Right ventricle myocardium superior (tissue), 1 donor: ENCODE measurements around the gene ZPBP2. TPM values are rescaled to one million over a fixed set of nuclear protein-coding genes. Genes with fewer than 3 reads are reported as not detected.
"Not testable (repeated sequence)": the region's sequence is repeated elsewhere in the genome, so short reads cannot be mapped to it uniquely, and the experiment has no call there.

Experiments
- ATAC-seq: fragments of 200-7000 bp; cut with Tn5 transposase; one replicate; pipeline ENCODE4 v1.9.1; 2020; ENCODE audit warnings: mild to moderate bottlenecking; ENCODE audit not compliant: poor library complexity
- DNase-seq: peaks from one replicate; pipeline ENCODE4 v3.0.0-alpha.2; 2020
- intact Hi-C: fragments of 100-400 bp; cut with DNase I; formaldehyde crosslinking; loops from one replicate; pipeline ENCODE4 v1.11.2; 2022
- total RNA-seq: library from RNA; stranded (reverse); fragmentation: NEBNext Ultra II Directional; extraction: Animal tissue kit (Norgen Biotek cat#: 25700); gene quantifications from one replicate; pipeline ENCODE4 v1.2.1, GENCODE V29; 2021
- donor health status: DM: no; HTN: yes; CAD: no; lungs with severe emphysema.

ZPBP2 gene
- total RNA-seq, 1 donor from 2014 or later, result not detected

DNA sequence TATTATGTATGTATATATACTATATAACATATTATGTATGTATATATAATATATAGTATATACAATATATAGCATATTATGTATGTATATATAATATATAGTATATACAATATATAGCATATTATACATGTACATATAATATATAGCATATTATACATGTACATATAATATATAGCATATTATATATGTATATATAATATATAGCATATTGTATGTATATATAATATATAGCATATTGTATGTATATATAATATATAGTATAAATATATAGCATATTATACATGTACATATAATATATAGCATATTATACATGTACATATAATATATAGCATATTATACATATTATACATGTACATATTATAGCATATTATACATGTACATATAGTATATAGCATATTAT lies 17.8 kb upstream of the ZPBP2 start:
- DNase-seq, result not testable (repeated sequence)

DNA sequence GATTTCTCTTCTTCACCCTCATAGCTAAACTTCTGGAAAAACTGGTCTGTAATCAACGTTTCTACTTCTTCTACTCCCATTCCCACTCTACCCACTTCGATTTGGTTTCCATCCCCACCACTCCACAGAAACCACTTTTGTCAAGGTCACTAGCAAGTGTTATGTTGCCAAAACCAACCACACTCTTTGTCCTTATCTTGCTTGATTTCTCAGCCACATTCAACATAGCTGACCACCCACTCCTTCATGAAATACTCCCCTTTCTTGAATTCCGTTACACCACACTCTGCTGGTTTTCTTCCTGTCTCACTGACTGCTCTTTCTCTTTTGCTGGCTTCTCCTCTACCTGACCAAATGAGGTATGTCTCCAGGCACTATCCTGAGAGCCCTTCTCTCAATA lies 15.8 kb upstream of the ZPBP2 start:
- ATAC-seq, result no peak
- DNase-seq, result no peak
- intact Hi-C loops, result no loop called here

More for the DNA sequence above, 17.8 kb upstream of the ZPBP2 start:
- ATAC-seq, intact Hi-C loops: not testable (repeated sequence)

DNA sequence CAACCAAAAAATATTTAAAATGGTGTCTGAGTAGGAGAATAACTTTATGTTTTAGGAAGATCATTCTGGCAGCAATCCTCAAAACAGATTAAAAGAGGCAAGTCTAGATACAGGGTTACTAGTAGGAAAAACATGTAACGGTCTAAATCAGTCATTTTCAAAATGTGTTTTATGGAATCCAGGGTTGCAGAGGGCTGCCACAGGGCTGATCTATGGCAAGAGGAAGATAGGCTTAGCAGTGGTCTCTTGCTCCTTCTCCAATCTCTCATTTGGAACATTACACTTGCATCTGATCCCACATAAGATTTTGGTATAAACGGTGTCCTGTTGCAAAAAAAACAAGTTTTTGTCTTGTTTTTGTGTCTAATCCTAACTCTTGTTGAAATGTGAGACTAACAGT lies 13.1 kb upstream of the ZPBP2 start:
- DNase-seq (no peak), ATAC-seq (no peak)
- intact Hi-C loops, result no loop called here

DNA sequence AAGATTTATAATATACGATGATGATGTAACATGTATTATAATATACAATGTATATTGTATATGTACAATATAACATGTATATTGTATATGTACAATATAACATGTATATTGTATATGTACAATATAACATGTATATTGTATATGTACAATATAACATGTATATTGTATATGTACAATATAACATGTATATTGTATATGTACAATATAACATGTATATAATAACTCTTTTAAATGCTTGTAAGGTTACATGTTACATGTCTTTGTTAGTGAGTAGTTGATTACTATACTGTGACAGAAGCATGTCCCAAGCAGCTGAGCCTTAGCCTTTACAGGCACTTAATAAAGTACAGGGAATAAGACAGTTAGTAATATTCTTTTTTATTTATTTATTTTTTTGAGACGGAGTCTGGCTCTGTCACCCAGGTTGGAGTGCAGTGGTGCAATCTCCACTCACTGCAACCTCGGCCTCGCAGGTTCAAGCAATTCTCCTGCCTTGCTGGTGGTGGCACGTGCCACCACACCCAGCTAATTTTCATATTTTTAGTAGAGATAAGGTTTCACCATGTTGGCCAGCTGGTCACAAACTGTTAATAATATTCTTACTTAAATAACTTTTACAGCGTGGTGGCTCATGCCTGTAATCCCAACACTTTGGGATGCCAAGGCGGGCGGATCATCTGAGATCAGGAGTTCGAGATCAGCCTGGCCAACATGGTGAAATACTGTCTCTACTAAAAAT lies 11.9 kb upstream of the ZPBP2 start:
- DNase-seq, intact Hi-C loops, ATAC-seq: not testable (repeated sequence)

DNA sequence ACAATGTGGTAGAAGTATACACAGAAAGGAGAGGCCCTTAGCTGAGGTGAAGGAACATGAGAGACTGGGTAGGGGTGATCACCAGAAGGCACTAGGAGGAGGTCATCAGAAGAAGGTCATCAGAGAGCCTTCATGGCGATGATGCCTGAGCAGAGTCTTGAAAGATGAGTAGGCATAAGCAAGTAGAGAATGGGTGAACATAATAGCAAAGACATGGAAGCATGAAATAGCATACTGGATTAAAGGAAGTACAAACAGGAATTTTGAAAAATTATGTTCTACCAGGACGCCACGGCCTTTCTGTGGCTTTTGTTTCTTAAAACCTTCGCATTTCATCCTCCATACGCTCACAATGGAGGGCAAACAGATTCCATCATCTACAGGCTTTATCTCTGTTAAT lies 6.8 kb upstream of the ZPBP2 start:
- no peak for ATAC-seq
- intact Hi-C loops, result no loop called here
- no peak for DNase-seq

DNA sequence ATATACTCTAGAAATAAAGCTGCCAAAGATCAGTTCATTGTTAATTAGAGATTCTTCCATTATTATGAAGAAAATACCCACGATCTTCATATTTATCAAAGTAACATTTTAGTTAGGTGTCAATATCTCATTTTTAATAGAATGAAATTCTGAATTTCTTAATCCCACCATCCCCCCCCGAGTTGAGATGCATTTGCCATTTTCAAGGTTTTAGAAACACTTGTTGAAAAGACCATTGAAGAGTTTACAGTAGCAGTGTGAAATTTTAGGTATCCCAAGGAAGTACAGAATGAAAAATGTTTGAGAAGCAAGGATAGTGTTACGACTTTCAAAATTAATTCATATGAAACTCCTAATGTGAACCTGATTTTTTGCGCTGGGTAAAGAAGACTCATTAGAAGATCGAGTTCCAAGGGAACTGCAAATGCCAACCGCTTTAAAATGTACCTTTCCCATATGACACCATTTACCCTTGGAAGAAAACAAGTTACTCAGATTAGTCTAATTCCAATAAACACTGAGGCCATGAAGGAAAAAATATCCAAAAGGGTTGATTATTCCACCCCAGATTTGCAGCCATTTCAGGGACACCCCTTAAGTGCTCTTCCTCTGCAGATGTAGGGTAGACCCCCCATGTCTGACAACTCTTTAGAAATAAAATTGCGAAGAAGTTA lies 4.6 kb upstream of the ZPBP2 start:
- ATAC-seq (no peak), DNase-seq (no peak)
- intact Hi-C loops, result no loop called here

DNA sequence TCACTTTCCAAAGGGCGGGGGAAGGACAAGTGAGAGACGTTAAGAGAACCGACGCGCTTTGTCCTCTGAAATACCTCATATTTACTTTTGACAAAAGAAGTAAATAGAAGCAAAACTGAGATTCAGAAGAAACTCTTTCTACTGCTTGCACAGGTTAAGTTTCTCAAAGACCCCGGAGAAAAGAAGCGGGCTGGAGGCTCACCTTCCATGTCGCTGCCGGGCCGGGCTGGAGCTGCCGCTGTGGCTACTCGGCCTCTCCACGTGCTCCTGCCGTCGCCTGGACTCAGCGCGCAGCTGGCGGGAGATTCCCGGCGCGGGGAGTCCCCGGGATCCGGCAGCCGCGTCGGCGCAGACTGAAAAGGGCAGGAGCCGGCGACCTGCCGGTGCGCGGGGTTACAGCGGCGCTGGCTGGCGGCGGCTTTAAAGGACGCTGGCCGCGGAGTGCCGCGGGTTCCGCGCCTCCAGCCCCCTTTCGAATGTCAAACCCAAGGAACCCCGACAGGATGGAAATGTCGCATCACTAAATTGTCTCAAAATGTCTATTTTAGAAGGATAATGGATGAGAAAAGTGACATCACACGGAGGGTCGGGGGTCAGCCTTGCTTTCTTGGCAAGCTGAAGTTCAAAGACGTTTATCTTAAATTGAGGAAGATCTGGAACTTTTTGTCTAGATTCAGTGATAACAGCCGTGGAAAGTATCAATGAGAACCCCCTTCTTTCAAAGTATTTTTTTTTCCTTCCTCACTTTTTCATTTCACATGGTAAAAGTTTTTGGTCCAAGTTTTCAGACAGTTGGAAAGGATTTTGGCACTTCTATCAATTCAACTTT lies 3.9 kb upstream of the ZPBP2 start, which contains the start of gene IKZF3:
IKZF3 (minus strand) TSS at position 395 of the 829 bp plus-strand sequence; CDS start at position 209, 186 bp downstream.
- ATAC-seq (peak; percentile 93), DNase-seq (peak; percentile 62)
- intact Hi-C loops, result no loop called here

DNA sequence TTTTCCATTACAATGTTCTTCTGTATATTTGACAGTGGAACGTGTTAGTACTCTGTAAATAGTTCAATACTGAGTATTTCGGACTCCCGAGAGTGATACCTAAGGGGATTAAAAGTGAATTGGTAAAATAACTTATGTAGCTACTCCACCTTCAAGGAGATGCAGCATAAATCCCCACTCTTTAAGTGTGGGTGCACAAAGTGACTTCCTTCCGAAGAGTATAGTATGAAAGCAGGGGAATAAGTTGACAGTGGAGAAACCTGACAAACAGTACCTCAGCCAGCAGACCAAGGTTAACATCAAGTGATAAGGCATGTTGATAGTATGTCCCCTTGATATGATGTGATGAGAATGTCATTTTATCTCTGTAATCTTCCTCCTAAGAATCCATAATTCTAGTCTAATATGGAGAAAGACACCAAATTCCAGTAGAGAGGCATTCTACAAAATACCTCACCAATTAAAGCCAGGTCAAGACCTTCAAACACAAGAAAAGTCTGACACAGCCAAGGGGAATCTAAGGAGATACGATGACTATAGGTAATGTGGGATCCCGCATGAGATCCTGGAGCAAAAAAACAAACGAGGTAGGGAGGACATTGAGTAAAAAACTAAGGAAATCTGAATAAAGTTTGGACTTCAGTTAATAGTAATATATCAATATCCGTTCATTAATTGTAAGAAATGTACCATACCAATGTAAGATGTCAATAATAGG lies 1.8 kb upstream of the ZPBP2 start:
- ATAC-seq, result no peak
- intact Hi-C loops, result no loop called here

DNA sequence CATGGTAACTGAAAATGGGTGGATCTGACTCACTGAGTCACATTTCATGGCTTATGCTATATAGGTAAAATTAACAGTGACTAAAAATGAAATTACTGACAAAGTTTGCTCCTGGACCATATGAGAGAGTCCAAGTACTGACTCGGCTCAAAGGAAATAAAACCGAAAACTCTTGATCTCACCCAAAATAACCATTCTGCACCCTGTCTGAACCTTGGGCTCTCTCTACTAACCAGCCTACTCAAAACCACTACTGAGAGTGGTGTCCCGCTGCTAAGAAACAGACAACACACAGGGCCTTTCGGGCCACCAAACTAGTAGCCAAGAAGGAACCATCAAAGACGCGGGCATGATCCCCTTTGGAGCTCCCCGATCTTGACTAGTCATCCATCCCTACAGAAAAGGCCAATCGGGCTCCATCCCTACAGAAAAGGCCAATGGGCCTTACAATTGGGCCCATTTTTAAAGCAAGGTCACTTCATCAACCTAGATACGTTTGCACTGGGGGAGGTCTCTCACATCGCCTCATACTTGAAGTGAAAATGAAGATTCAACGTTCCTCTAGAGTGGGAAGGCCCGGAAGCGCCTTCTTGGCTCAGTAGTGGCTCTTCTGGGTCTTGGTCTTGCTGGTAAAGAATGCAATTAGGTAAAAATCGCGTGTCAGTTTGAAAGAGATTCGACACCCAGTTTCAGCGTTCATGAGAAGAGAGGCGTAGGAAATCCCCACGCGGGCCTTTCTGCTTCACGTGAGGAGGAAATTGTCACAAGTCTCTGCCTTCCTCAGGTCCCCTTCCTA lies 720 bp upstream of the ZPBP2 start:
- ATAC-seq (no peak), DNase-seq (no peak)
- intact Hi-C loops, result no loop called here

More for the DNA sequence above, 1.8 kb upstream of the ZPBP2 start:
- DNase-seq, result no peak

DNA sequence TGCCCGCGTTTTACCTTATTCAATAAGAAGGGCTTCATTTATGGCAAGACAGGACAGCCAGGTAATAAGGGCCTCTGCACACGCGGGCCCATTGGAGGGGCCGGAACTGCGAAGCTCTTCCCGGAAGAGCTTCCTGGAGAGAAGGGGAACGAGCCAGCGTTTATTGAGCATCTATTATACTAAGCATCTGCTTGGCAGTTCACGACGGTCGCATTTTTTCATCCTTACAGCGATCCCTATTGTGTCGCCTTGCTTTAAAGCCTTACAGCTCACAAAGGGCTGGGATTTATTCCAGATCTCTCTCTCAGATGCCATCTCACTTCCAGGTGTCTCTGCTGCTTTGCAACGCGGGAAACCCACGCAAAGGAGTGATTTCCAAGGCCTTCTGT lies 546 bp downstream of the ZPBP2 start:
- intact Hi-C loops, result no loop called here
- DNase-seq, result no peak
- ATAC-seq, result no peak

DNA sequence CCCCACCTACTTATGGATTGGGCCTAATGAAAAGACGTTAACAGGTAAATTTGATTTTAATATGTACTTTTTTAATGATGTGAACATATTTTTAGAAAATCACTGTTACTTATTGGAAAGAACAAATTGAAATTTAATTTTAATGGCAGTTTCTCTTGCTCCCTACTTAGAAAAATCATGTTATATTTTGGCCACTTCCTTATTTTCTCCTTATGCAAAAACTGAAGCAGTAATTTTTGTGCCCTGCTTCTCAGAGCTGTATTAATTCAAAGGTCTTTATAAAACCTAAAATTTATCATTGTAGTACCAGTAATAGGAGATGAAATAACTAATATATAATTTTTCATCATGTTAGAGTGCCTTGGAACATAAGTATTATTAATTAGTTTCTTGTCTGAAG lies 2.8 kb downstream of the ZPBP2 start:
- ATAC-seq, result no peak
- intact Hi-C loops, result no loop called here
- no peak for DNase-seq

DNA sequence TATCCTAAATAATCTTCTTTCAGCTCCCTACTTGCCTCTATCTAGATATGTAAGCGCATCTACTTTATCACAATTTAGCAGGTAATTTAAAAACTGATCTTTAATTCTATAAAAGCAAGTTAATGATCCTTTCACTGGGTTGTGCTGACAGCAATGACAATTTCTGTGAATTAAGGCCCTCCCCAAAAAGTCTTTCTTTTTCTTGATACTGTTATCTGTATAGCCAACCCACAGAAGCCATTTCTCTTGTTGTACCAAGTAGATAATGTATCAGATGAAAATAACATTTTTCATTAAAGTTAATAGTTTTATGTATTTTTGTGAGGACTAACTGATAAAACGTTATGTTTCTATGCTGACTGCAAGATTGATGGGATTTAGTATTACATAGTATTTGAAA lies 3.8 kb downstream of the ZPBP2 start:
- DNase-seq (no peak), ATAC-seq (no peak)
- intact Hi-C loops, result no loop called here

DNA sequence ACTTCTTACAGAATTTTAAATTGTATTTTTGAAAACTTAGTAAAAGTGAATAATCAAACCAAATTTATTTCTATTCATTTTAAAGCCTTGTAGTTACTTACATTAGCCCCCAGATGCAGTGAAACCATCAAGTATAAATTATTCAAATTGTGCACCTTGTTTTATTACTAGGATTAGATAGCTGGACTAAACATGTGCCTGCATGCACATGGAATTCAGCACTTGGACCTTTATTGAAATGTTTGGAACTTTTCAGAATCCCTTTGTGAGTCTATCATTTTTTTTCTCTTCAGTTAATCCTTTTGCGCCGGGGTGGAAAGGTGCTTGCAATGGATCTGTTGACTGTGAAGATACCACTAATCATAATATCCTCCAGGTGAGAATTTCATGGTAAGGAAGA lies 4.7 kb downstream of the ZPBP2 start:
- intact Hi-C loops, result no loop called here
- DNase-seq, result no peak
- ATAC-seq, result no peak

DNA sequence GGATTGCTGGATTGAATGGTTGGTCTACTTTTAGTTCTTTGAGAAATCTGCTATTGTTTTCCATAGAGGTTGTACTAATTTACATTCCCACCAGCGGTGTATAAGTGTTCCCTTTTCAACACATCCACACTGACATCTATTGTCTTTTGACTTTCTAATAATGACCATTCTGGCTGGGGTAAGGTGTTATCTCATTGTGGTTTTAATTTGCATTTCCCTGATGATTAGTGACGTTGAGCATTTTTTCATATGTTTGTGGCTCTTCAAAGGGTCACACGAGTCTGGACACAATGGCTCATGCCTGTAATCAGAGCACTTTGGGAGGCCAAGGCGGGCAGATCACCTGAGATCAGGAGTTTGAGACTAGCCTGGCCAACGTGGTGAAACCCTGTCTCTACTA lies 18.1 kb downstream of the ZPBP2 start:
- DNase-seq, intact Hi-C loops, ATAC-seq: not testable (repeated sequence)

DNA sequence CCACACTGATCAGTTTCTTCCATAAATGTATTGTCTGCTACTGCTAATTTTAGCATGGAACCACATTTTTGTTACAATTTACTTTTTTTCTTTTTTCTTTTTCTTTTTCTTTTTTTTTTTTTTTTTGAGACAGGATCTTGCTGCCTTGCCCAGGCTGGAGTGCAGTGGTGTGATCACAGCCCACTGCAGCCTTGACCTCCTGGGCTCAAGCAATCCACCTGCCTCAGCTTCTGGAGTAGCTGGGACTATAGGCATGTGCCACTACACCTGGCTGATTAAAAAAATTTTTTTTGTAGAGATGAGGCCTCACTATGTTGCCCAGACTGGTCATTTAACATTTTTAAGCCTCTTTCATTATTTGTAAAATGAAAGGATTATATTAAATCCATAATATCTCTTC lies 19.1 kb downstream of the ZPBP2 start:
- intact Hi-C loops, result no loop called here
- ATAC-seq (no peak), DNase-seq (no peak)

DNA sequence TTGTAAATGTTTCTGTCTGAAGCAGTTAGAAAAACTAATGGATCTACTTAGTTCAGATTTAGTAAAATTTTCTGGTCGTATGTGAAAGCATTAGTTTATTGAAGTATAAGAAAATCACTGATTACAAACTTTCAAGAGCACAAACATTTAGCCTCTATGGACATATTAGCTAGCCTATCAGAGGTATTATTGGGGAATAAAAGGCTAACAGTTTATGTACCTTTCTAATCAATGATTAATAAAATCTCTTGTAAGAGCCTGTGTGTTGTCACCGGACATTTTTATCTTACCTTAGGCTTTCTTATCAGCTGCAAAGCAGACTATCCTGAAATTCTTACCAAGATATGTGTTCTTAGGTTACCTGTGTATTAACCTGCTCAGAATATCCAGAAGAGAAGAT lies 21.2 kb downstream of the ZPBP2 start:
- no peak for DNase-seq
- no peak for ATAC-seq

DNA sequence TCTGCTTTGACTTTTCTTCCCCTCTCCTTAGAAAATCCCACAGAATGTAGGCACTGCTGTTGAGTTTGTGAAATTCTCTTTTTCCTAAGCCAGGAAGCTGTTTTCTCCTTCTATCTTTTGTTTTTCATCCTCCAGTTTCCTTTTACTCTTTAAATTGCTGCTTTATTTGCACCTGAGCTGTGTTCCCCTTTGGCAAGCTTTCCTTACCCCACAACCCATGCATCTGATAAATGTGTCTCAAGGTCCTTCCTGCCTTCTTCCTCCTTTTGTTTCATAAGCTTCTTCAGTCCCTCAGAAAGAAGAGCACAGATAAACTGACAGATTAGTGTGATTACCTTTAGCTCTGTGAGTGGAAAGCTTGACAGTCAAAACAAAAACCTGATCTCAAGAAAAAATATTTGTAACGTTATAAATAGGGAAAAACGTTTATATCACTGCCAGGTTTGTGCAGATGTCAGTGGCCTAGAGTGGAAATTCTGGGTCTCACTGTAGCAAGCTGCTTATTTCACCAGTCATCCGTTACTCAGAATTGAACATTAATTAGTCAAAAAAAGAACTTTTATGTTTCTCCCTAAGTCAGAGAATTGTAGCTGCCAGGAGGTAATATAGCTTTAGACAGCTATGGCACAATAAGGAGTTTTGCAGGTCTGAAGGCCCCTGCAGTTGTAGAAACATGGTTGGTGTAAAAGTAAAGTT lies 26.8 kb downstream of the ZPBP2 start:
- no peak for DNase-seq
- intact Hi-C loops, result no loop called here
- ATAC-seq, result no peak

More for the DNA sequence above, 21.2 kb downstream of the ZPBP2 start:
- intact Hi-C loops, result no loop called here

DNA sequence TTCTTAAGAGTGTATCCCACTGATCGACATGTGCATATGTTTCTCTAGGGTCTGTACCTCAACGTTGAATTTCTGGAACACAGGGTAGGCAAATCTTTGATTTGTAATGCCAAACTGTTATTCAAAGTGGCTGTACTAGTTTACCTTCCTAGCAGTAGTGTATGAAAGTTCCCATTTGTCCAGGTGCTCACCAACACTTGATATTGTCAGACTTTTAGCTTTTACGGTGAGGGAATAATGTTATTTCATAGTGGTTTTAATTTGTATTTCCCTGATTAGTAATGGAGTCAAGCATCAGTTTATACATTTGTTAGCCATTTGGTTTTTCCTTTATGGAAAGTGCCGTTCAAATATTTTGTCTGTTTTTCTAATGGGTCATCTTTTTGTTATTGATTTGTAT lies 30.1 kb downstream of the ZPBP2 start:
- DNase-seq (no peak), ATAC-seq (no peak)
- intact Hi-C loops, result no loop called here
